Hepatocyte (in vitro differentiated cells): ENCODE measurements around the gene LSR.

Experiments used
- EZH2 ChIP-seq: fragments of 200-600 bp; sonication (generic); IDR thresholded peaks from 2 replicates; pipeline ENCODE4 v1.6.1; 2016; ENCODE audit warnings: antibody characterized with exemption, mild to moderate bottlenecking, borderline replicate concordance
- EZH2phosphoT487 ChIP-seq: fragments of 200-600 bp; sonication (generic); IDR thresholded peaks from one replicate; pipeline ENCODE4 v1.6.1; 2018; ENCODE audit warnings: antibody characterized with exemption, mild to moderate bottlenecking, low read depth, moderate library complexity; ENCODE audit not compliant: unreplicated experiment, severe bottlenecking

DNA sequence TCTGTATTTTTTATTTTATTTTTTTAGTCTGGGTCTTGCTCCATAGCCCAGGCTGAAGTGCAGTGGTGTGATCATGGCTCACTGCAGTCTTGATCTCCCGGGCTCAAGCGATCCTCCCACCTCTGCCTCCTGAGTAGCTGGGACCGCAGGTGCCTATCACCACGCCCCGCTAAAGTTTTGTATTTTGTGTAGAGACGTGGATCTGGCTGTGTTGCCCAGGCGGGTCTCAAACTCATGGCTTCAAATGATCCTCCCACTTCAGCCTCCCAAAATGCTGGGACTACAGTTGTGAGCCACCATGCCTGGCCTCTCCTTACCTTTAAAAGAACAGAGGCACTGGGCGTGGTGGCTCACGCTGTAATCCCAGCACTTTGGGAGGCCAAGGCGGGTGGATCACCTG is 38.9 kb downstream of the LSR start:
- TF ChIP-seq EZH2: no peak
- no peak for TF ChIP-seq EZH2phosphoT487
